Effector CD8-positive, alpha-beta T cell (primary cell): Measurements from ENCODE around the gene DYNC2I2.
"Not testable (repeated sequence)": the region's sequence is repeated elsewhere in the genome, so short reads cannot be mapped to it uniquely, and the experiment has no call there.

Source experiments
- DNase-seq: peaks from one replicate; lab custom pipeline; 2025; lab: John Stamatoyannopoulos, UW
- total RNA-seq, 4 experiments: gene quantifications; one replicate each; lab custom pipeline; 2026; lab: John Stamatoyannopoulos, UW

Gene DYNC2I2
- 13.9 to 19.3 (median 15.9) reads per million in 4 experiments for total RNA-seq

DNA sequence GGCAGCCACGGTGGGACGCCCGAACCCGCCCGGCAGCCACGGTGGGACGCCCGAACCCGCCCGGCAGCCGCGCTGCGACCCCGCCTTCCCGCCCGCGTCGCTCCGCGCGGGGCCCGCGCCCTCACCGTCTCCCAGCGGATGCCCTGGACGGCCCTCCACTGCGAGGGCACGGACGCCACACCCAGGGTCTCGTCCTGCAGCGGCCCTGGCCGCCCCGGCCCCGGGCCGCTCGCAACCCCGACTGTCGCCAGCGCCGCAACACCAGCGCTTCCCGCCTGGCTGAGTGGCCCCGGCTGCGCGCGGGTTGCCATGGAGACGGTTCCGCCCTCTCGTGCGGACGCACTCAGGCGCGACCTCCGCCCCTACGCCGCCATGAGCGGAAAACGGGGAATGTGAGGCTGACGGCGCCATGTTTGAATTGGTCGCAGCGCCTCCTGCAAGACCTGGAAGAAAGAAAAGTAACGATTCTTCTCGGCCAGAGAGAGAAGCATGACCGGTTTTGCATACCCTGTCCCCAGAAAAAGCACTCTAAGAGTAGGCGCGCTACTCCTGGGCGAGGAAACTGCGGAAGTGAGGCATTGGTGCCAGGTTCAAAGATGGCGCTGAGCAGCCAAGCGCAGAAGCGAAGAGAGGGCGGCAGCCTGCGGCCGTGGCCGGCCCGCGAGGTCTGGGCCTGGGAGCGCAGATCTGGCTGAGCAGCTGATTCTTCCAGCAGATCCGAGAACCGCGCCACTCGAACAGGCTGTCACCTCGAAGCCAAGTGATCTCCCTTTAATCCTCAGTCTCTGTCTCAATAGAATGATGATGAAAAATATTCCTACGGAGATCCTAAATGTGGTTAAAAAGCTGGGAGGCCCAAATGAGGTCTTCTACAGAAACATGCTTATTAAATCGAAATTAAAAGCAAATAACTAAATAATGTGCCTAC lies at the start of gene DYNC2I2:
Gene DYNC2I2, minus strand, starts transcription at position 432 of the 928 bp plus-strand sequence. Its CDS starts 121 bp downstream, at position 311.
- peak; percentile 92 for DNase-seq

DNA sequence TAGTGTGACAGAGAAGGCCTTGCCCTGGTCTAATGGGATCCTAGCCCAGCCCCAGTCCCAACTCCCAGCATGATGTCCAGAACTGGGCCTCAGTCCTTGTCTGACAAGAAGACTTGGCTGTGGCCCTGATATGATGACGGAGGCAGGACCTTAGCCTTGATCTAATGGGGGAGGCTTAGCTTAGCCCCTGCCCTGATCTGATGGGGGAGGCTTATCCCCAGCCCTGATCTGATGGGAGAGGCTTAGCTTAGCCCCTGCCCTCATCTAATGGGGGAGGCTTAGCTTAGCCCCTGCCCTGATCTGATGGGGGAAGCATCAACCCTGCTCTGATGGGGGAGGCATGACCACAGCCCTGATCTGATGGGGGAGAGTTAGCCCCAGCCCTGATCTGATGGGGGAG lies 49.4 kb upstream of the DYNC2I2 start:
- no peak for DNase-seq

DNA sequence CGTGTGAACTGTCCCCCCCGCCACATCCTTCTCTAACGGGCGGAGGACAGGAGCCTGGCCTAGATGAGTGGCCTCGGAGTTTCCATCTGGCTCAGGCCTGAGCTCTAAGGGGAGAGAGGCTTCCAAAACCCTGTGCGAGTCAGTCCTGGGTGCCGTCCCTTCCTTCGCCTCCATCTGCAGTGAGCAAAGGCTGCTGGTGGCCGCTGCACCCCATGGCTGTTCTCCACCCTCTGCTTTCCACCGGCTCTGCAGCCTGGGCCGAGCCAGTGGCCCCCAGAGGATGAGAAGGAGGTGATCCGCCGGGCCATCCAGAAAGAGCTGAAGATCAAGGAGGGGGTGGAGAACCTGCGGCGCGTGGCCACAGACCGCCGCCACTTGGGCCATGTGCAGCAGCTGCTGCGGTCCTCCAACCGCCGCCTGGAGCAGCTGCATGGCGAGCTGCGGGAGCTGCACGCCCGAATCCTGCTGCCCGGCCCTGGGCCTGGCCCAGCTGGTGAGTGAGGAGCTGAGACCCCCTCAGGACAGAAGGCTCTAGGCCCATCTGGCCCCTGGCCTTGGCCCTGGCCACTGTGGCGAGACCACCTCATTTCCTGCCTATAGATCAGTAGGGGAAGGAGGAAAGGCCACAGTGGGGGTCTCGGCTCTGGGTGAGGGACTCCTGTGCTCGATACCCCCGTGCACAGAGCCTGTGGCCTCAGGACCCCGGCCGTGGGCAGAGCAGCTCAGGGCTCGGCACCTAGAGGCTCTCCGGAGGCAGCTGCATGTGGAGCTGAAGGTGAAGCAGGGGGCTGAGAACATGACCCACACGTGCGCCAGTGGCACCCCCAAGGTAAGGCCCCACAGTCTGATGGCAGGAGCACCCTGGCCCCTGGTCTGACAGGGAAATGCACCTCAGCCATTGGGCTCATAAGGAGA lies 48.7 kb upstream of the DYNC2I2 start:
- no peak for DNase-seq

DNA sequence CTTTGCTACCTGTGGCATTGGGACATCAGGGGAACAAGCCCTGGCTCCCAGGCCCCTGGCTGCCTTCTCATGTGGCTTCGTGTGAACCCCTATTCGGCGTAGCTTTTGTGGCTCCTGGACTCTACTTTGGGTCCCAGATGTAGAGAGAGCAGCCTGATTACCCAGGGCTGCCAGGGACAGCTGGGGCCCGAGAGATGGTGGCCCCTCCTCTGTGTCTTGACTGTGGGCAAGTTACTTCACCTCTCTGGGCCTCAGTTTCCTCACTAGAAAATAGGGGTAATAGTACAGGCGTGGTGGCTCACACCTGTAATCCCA lies 47.7 kb upstream of the DYNC2I2 start:
- no peak for DNase-seq

DNA sequence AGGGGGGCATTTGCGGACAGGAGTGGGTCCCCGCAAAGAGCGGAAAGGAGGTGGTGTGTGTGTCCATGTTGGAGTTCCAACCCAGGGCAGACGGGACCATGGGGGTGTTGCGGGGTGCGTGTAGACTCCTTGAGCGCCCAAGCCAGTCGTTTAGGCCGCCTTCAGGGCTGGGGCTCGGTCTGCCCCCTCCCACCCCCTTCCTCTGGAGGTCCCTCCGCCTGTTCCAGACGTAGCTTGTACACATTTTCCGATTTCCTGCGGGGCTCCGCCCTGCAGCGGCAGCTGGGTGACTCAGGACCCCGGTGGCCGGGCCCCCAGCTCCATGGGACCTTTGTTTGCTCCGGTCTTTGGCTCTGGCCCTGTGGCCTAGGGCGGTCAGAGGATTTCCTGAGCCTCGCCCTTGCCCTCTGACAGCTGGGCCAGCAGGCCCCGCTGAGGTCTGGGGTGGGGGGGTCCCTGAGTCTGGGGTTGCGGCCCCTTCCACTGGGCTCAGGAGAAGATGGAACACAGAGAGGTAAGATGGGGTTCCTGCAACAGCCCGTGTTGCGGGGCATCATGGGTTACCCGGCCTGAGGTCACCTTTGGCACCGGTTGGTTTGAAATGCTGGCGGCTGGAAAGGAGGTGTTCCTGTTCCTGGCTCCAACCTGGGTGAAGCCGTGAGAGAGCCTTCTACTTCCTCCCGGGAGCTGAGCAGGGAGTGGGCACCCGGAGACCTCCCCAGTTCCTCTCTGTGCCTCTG lies 47.1 kb upstream of the DYNC2I2 start:
- no peak for DNase-seq

DNA sequence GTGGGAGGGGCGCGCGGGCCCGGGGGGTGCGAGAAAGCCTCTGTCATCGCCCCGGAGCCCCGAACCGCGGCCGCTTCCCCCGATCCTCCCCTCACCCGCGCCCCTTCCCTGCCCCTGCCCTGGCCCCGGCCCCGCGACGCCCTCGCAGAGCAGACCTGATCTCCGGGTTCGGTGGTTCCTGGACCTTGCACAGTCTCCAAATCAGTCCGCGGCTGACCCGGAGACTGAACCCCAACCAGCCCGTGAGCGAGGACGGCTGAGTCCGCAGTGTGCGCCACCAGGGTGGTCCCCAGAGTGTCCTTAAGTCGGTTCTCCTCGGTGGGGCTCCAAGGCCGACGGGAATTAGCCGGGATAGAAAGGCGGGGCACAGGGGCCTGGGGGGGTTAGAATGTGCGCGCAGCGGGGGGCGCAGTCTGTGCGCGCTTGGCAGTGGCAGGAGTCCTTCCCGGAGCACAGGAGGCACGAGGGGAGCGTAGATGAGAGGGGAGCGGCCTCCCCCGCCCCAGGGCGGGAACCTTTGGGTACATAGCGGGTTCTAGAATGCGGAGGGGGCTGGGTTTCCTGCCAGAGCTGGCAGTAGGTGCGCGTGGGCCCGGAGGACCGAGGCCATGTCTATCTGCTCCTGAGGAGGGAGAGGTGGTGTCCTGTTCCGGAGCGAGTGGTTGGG lies 46.4 kb upstream of the DYNC2I2 start:
- no peak for DNase-seq

DNA sequence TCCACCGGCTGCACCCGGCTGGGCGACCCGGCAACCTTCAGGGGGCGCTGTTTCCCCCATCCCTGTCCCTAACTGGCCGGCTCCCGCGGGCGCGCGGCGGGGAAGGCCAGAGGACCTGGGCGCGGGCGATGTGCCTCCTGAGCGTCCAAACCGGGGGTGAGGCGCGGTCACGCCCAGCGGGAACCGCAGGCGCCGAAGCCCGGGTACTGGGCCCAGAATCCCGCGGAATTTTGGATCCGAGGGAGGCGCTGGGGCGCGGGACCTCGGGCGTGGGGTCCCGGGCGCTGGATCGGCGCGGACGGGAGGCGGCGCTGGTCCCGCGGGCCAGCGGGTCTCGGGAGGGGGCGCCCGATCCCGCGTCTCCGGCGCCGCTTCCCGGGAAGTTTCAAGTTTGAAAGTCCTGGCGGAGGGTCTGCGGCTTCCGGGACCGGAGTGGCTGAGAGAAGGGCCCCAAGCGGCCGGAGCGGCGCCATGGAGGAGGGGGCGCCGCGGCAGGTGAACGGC lies 45.9 kb upstream of the DYNC2I2 start, which contains the start of gene PKN3:
Gene PKN3, plus strand, starts transcription at position 59 of the 504 bp plus-strand sequence. Its CDS starts 413 bp downstream, at position 472.
- peak; percentile 70 for DNase-seq

DNA sequence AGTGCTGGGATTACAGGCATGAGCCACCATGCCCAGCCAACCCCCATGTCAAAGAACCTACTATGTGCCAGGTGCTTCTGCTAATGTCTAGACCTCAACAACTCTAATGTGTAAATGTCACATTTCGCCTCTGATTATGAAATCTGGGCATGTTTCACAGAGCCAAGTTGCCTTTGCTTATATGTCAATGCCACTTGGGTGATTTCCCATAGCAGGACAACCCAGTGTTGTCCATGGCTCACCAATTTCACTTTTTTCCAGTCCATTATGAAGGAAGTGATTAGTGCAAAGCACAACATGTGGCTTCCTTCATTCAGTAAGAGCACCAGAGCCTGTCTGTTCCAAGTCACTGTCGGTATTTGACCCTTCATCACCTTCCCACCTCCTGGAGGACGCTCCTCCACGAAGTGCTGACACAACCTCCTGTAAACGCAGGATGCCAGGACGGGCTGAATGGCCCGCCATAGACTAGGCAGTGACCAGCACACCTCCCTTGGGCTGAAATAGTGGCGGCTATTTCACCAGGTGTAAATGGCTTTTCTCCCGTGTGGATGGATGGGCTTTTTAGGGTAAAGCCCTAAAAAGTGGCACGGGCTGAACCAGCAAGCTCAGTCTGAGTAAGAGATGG lies 44.7 kb upstream of the DYNC2I2 start:
- no peak for DNase-seq

DNA sequence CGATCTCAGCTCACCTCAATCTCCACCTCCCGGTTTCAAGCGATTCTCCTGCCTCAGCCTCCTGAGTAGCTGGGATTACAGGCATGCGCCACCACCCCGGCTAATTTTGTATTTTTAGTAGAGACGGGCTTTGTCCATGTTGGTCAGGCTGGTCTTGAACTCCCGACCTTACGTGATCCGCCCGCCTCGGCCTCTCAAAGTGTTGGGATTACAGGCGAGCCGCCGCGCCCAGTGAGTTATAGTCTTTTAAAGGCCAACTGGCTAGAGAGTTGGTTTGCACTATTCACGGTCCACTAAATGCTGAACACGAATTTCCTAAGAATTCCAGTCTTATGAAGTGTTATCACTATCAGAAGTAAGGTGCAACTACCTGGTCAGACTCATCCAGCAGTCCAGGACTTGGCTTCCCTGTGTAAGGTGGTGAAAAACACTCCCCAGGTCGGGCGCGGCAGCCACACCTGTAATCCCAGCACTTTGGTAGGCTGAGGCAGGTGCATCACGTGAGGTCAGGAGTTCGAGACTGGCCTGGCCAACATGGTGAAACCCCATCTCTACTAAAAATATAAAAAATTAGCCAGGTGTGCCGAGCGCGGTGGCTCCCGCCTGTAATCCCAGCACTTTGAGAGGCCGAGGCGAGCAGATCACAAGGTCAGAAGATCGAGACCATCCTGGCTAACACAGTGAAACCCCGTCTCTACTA lies 42.6 kb upstream of the DYNC2I2 start:
- not testable (repeated sequence) for DNase-seq

DNA sequence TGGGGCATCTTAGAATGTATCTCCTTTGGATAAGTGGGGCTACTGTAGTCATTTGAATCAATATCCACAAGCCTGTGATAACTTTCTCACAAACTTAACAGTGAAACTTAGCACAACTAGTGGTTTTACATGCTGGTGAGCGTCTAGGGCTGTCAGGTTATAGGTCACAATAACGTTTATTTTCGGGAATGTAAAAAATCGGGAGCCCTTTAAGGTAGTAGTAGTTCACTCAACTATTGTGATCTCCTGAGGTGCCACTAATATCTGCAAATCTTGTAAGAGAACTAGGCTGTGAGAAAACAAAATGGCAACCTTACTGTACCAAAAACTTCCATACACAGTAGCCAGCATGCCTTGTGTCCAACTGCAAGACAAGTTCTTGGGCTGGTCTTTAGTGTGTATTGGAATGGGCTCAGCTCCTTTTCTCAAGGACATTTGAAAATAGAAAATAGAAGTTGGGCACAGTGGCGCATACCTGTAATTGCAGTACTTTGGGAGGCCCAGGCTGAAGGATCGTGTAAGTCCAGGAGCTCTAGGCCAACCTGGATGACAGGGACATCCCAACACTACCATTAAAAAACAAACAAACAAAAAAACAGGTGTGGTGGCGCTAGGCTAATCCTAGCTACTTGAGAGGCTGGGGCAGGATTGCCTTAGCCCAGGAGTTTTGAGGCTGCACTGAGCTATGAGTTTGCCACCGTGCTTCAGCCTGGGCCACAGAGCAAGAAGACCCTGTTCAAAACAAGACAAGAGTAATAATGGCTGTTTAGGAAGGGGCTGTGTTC lies 40.5 kb upstream of the DYNC2I2 start:
- no peak for DNase-seq

DNA sequence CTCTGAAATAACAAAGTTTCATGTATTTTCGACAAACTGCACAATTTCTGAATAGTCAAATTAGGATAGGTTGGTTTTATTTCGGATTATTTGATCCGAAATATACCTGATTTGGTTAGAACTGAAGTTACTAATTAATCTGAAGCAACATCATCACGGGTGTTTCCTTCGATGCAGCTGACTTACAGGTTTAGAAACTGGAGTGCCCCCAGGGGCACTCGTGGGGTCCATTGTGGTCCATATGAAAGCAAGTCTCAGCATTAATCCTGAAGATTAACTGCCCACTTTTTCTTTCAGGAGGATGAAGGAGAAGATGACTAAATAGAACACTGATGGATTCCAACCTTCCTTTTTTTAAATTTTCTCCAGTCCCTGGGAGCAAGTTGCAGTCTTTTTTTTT lies 37.7 kb upstream of the DYNC2I2 start:
- DNase-seq, result no peak

DNA sequence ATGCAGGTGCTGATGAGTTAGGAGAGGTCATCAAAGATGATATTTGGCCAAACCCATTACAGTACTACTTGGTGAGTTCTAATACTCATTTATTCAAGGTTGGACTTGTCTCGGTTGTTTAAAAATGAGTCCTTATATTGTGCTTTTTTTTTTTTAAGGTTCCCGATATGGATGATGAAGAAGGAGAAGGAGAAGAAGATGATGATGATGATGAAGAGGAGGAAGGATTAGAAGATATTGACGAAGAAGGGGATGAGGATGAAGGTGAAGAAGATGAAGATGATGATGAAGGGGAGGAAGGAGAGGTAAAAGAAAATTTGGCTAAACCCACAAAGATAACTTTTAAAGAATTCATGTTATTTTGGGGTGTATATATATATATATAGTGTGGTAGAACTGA lies 37.1 kb upstream of the DYNC2I2 start:
- not testable (repeated sequence) for DNase-seq

DNA sequence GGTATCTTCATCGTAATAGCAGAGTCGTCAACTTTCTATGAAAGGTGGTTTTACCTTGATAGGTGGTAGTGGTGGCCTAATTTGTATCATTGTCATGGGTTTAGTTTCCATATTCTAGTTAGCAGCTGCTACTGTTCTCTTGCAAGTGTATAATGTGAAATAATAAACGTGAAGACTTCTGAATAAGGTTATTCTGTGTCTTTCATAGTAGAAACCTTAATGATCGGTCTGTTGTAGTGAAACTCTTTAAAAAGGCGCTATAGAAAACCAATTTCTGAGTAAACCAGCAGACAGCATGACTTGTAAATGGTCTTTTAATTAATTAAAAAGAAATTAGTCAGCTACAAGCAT lies 34.0 kb upstream of the DYNC2I2 start:
- no peak for DNase-seq

DNA sequence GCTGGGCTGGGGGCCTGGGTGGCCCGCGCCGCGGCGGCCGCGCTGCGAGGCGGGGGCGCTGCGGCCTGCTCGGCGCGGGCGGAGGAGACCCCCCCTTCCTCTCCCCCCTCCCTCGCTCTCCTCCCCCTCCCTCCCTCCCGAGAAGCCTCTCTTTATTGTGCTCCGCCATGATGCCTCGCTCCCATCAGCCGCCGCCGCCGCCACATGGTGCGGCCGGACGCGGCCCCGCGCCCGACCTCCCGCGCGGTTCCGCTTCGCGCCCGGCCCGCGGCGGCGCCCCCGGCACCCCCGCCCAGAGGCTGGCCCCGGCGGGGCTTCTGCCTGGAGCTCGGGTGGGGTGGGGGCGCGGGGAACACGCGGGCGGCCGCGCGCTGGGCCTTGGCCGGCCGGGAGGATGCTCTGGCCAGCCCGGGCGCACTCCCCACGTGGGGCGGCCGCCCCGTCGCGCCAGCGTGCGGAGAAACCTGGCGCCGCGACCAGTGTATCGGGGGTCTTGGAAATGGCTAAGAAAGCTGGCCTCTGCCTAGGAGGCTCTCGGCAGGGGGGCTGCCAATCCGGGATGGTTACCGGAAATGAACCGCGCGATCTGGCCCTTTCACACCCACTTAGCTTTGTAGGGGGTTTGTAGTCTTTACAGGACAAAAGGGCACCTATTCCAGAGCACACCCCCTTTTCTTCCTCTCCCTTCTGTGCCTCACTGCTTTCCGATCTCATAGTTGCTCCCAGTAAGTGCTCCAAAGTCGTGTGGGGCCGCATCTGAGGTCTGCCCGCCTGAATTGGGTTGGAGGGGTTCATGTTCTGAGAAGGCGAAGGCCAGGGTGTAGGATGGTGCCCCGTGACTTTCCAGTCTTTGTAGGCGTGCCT lies 33.4 kb upstream of the DYNC2I2 start:
- DNase-seq, result peak; percentile 46

DNA sequence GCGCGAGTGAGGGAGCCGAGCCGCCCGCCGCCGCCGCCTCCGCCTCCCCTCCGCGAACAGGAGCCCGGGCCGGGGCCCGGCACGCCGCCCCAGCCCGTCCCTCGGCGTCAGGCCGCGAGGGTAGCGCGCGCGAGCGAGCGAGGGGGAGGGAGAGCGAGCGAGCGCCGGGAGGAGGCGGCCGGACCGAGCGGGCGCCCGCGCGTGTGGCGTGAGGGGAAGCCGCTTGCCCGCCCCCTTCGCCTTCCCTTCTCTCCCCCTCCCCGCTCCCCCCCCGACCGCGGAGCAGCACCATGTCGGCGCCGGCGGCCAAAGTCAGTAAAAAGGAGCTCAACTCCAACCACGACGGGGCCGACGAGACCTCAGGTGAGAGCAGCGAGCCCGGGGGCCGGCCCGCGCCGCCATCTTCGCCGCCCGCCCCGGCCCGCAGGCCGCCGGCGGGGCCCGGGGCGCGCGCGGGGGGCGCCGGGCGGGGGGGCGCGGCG lies 32.7 kb upstream of the DYNC2I2 start:
- peak; percentile 52 for DNase-seq

DNA sequence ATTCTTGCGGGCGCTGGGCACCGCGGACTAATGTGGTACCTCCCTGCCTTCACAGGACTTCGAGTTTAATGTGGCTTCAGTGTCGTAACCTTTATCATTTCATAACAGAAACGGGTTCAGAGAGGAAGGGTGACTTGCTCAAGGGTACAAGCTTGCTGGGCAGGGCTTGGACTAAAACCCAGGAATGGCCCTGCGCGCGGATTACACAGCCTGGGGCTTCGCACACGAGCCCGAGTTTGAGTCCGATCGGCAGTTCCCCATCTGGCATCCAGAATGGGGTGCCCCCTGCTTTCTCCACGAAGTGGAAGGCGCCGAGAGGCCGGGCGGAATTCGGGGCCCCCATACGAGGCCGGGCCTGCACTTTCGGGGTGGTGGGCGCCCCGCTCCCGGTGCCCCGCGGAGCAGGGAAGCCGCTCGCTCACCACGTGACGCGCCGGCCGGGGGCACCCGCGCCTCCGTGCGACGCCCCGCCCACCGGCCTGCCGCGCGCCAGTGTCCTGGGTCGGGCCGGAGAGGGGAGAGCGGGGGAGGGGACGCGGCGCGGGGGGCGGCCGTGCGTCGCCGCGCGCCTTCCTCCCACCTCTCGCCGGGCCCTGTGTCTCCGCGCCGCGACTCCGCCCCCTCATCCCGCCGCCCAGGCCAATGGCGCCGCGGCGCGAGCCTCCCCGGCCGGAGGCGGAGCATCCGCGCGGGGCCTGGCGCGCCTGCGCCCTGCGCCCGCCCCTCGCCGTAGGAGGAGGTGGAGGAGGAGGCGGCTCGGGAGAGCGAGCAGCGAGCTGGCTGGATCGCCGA lies 32.0 kb upstream of the DYNC2I2 start, which contains the start of gene SET:
Gene SET, plus strand, starts transcription at position 722 of the 792 bp plus-strand sequence. CDS start 361 bp downstream, outside the sequence.
- DNase-seq, result peak; percentile 87

DNA sequence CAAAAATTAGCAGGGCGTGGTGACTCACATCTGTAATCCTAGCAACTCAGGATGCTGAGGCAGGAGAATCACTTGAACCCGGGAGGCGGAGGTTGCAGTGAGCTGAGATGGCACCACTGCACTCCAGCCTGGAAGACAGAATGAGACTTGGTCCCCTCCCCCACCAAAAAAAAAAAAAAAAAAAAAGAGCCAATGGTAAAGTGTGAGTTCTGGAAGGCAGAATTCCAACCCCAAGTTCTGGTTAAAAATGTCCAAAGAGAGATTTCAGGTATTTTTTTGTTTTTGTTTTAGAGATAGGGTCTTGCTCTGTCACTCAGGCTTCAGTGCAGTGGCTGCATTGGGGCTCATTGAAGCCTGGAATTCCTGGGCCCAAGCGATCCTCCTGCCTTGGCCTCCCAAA lies 30.8 kb upstream of the DYNC2I2 start:
- DNase-seq, result no peak
